Suprapubic skin (tissue), 4 donors: ENCODE measurements around the gene SLC38A3.

Experiments
- POLR2A ChIP-seq, 2 donors: fragments of 450-650 bp; IDR thresholded peaks; one replicate each; pipeline ENCODE4 v1.6.1; 2017; ENCODE audit warnings: antibody characterized with exemption in 2 of 2, mild to moderate bottlenecking in 2 of 2, moderate library complexity in 2 of 2
- POLR2AphosphoS5 ChIP-seq, 3 donors: sonication (generic); formaldehyde crosslinking; IDR thresholded peaks; one replicate each; pipeline ENCODE4 v1.6.1; 2017; ENCODE audit warnings: antibody characterized with exemption in 3 of 3
- TF ChIP-seq, protein P1 (sequence below), 2 donors: fragments of 200-600 bp in 1 of 2; fragments of 450-650 bp in 1 of 2; sonication (generic) in 1 of 2; IDR thresholded peaks; one replicate each; pipeline ENCODE4 v1.5.1; 2016 to 2019; ENCODE audit warnings: antibody characterized with exemption in 2 of 2, mild to moderate bottlenecking in 1 of 2, moderate library complexity in 1 of 2

DNA sequence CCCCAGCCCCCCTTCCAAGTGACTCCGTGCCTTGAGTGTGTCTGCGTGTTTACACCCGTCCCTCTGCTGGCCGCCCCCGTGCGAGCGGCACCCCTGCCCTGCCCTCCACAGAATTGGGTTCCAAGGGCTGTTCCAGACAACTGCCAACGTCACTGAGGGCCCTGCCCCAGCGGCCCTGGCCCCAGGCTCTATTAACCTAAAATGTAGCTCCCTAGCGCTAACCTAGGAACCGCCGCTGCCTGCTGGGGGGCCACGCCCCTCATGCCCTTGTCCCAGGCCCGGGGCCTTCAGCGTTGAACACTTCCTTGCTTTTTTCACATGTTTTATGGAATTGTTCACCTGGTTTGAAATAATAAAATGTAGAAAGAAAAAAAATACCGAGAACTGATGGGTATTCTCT lies 53.9 kb downstream of the SLC38A3 start:
- TF ChIP-seq, protein P1, sequence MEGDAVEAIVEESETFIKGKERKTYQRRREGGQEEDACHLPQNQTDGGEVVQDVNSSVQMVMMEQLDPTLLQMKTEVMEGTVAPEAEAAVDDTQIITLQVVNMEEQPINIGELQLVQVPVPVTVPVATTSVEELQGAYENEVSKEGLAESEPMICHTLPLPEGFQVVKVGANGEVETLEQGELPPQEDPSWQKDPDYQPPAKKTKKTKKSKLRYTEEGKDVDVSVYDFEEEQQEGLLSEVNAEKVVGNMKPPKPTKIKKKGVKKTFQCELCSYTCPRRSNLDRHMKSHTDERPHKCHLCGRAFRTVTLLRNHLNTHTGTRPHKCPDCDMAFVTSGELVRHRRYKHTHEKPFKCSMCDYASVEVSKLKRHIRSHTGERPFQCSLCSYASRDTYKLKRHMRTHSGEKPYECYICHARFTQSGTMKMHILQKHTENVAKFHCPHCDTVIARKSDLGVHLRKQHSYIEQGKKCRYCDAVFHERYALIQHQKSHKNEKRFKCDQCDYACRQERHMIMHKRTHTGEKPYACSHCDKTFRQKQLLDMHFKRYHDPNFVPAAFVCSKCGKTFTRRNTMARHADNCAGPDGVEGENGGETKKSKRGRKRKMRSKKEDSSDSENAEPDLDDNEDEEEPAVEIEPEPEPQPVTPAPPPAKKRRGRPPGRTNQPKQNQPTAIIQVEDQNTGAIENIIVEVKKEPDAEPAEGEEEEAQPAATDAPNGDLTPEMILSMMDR (IDR thresholded peaks at IDR 0.05), result no peak
- no peak for TF ChIP-seq POLR2AphosphoS5 (IDR thresholded peaks at IDR 0.05)
- no peak for TF ChIP-seq POLR2A (IDR thresholded peaks at IDR 0.05)
